Ascending aorta (tissue), 2 donors: Measurements from ENCODE around the gene ABHD13. TPM values are rescaled to one million over a fixed set of nuclear protein-coding genes. Genes with fewer than 3 reads are reported as not detected.
"Not testable (repeated sequence)": the region's sequence is repeated elsewhere in the genome, so short reads cannot be mapped to it uniquely, and the experiment has no call there.

Experiments used
- DNase-seq, 2 donors: peaks; one replicate each; pipeline ENCODE4 v3.0.0-alpha.2; 2019; ENCODE audit warnings: low spot score in 2 of 2
- H3K27ac ChIP-seq, 2 donors: fragments of 200-600 bp; sonication (generic); one replicate each; pipeline ENCODE4 v1.5.1; 2016 to 2017; ENCODE audit warnings: mild to moderate bottlenecking in 1 of 2
- H3K27me3 ChIP-seq: fragments of 200-600 bp; sonication (generic); one replicate; pipeline ENCODE4 v1.5.1; 2017
- H3K36me3 ChIP-seq, 2 donors: fragments of 200-600 bp; sonication (generic); one replicate each; pipeline ENCODE4 v1.5.1; 2016
- H3K4me1 ChIP-seq, 2 donors: fragments of 200-600 bp; sonication (generic); one replicate each; pipeline ENCODE4 v1.5.1; 2016 to 2017; ENCODE audit warnings: mild to moderate bottlenecking in 1 of 2
- H3K4me3 ChIP-seq, 2 donors: fragments of 200-600 bp; sonication (generic); one replicate each; pipeline ENCODE4 v1.5.1; 2016 to 2017; ENCODE audit warnings: mild to moderate bottlenecking in 1 of 2
- H3K9me3 ChIP-seq, 2 donors: fragments of 200-600 bp; sonication (generic); one replicate each; pipeline ENCODE4 v1.5.1; 2016
- CTCF ChIP-seq, 3 experiments: fragments of 200-600 bp in 2 of 3; fragments of 450-650 bp in 1 of 3; sonication (generic) in 2 of 3; IDR thresholded peaks; one replicate each; pipeline ENCODE4 v1.5.1; 2016 to 2019; ENCODE audit warnings: antibody characterized with exemption in 3 of 3, mild to moderate bottlenecking in 1 of 3, moderate library complexity in 1 of 3
- intact Hi-C: fragments of 100-400 bp; cut with DNase I; formaldehyde crosslinking; loops from one replicate; pipeline ENCODE4 v1.15.1; 2023
- total RNA-seq: library from RNA; depleted of rRNA; stranded (reverse); fragments of >200 nt; gene quantifications from one replicate; pipeline ENCODE4 v1.1.0, GENCODE V29; 2016

Gene ABHD13
- total RNA-seq, 1 donor from 2014 or later: 4.5 TPM

GRCh38 chr13:108214441-108215271 lies 3.5 kb upstream of the ABHD13 start:
- H3K9me3 ChIP-seq: peaks cover 0 to 4% of the 10 kb centered on the region in 2 donors
- DNase-seq: no peak
- no peak for TF ChIP-seq CTCF (IDR thresholded peaks at IDR 0.05)
- H3K27ac ChIP-seq: peak overlapping the region; percentile 13 to 59
- no peaks in the 10 kb centered on the region for H3K27me3 ChIP-seq
- peaks cover 4 to 17% of the 10 kb centered on the region in 2 donors for H3K4me1 ChIP-seq
- intact Hi-C loops: loop anchor here (10.0 kb wide), 2 partner anchors 760 to 1570 kb away; partner anchors contain the start of gene IRS2
- H3K4me3 ChIP-seq: peak overlapping the region; percentile 50 to 70
- H3K36me3 ChIP-seq: peaks cover 8 to 15% of the 10 kb centered on the region in 2 donors

GRCh38 chr13:108215436-108215835 lies 2.8 kb upstream of the ABHD13 start, which contains the start of gene LIG4:
TSS of gene LIG4 (minus strand) at chr13:108215536. CDS start at chr13:108211268, 4,268 bp downstream.
- peaks cover 0 to 4% of the 10 kb centered on the region in 2 donors for H3K9me3 ChIP-seq
- intact Hi-C loops: loop anchor here (10.0 kb wide), 2 partner anchors 761 to 1569 kb away; partner anchors contain the start of gene IRS2
- no peak for TF ChIP-seq CTCF (IDR thresholded peaks at IDR 0.05)
- H3K36me3 ChIP-seq: peaks cover 5 to 9% of the 10 kb centered on the region in 2 donors
- DNase-seq: peak; percentile 69 to 95
- no peaks in the 10 kb centered on the region for H3K27me3 ChIP-seq
- peak within 1 kb of the TSS; percentile 50 to 70 for H3K4me3 ChIP-seq
- H3K4me1 ChIP-seq: peaks cover 4 to 17% of the 10 kb centered on the region in 2 donors
- peak within 1 kb of the TSS; percentile 13 to 59 for H3K27ac ChIP-seq

GRCh38 chr13:108217307-108218043 lies 717 bp upstream of the ABHD13 start:
- intact Hi-C loops: loop anchor here (10.0 kb wide), 2 partner anchors 763 to 1567 kb away; partner anchors contain the start of gene IRS2
- peaks cover 4 to 17% of the 10 kb centered on the region in 2 donors for H3K4me1 ChIP-seq

GRCh38 chr13:108220041-108220440 lies 1.8 kb downstream of the ABHD13 start:
- intact Hi-C loops: no loop called here
- H3K4me1 ChIP-seq: peaks cover 4 to 13% of the 10 kb centered on the region in 2 donors
- no peak for DNase-seq
- no peak overlapping the region for H3K27ac ChIP-seq
- H3K4me3 ChIP-seq: no peak overlapping the region
- no peaks in the 10 kb centered on the region for H3K9me3 ChIP-seq
- no peaks in the 10 kb centered on the region for H3K36me3 ChIP-seq
- TF ChIP-seq CTCF (IDR thresholded peaks at IDR 0.05): no peak
- no peaks in the 10 kb centered on the region for H3K27me3 ChIP-seq

More at GRCh38 chr13:108217307-108218043, 717 bp upstream of the ABHD13 start:
- H3K4me3 ChIP-seq: peak overlapping the region; percentile 74 to 92
- H3K9me3 ChIP-seq, DNase-seq, H3K36me3 ChIP-seq, H3K27me3 ChIP-seq: not testable (repeated sequence)
- peak overlapping the region; percentile 74 to 84 for H3K27ac ChIP-seq

GRCh38 chr13:108223687-108224503 lies 5.7 kb downstream of the ABHD13 start:
- H3K4me1 ChIP-seq: peaks cover 0 to 12% of the 10 kb centered on the region in 2 donors

More at GRCh38 chr13:108223687-108224503, 5.7 kb downstream of the ABHD13 start:
- no peak overlapping the region for H3K4me3 ChIP-seq
- intact Hi-C loops: no loop called here
- DNase-seq: no peak
- H3K27ac ChIP-seq: no peak overlapping the region
- TF ChIP-seq CTCF (IDR thresholded peaks at IDR 0.05): no peak
- H3K36me3 ChIP-seq: no peaks in the 10 kb centered on the region
- no peaks in the 10 kb centered on the region for H3K9me3 ChIP-seq
- no peaks in the 10 kb centered on the region for H3K27me3 ChIP-seq
